T-helper 2 cell treated with Interferon-gamma antibody and Interleukin-4, amounts not matched to agents 100 ng/mL and 5 ng/mL, for 36 hours (primary cell): ENCODE data around the gene PIK3R1. TPM values are rescaled to one million over a fixed set of nuclear protein-coding genes. Genes with fewer than 3 reads are reported as not detected.

ENCODE experiments used
- intact Hi-C: fragments of 100-400 bp; cut with micrococcal nuclease; formaldehyde crosslinking; loops from one replicate; pipeline ENCODE4 v1.15.1; 2023
- total RNA-seq: library from RNA; stranded (reverse); gene quantifications from 2 replicates; pipeline ENCODE4 v1.2.3, GENCODE V29; 2022

The PIK3R1 gene
- total RNA-seq, 1 donor from 2014 or later: 71.2 TPM

DNA sequence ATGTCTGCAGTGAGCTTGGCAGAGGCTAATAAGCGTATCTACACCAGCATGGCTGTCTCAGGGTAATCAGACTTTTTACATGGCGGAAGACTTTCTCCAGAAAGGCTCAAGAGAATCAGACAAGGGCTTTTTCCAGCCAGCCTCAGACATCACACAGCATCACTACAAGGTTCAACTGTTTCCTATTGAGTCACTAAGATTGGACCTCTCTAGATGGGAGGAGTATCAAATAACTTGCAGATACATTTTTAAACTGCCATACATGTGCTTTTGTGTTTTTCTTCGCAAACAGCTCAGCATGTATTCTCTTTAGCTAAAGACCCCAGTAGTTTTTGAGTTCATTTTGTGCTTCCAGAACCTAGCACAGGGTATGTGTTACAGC lies 22.9 kb upstream of the PIK3R1 start:
- intact Hi-C loops: no loop called here

DNA sequence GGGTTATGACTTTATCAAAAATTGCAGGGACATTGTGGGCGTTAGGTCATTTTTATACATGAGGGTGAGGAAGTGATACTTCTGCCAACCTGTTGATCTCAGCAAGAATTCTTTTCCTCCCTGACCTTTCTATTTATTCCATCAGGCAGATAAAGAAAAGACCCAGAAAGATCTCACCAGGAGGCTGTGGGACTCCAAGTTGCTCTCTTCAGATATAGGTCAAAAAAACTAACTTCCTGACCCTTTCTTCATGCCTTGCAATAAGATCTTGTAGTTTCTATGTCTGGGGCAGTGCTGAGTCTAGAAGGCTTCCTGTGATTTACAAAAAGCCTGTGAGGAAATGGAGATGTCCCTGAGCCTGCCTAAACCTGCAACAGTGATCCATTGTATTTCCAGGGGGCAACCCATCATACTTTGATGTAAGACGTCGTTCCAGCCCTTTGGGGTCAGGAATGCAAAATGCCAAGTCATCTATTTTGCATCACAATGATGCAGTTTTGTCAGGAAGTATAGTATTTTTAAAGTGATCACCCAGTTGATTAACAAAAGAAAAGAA lies 22.0 kb upstream of the PIK3R1 start:
- intact Hi-C loops: no loop called here

DNA sequence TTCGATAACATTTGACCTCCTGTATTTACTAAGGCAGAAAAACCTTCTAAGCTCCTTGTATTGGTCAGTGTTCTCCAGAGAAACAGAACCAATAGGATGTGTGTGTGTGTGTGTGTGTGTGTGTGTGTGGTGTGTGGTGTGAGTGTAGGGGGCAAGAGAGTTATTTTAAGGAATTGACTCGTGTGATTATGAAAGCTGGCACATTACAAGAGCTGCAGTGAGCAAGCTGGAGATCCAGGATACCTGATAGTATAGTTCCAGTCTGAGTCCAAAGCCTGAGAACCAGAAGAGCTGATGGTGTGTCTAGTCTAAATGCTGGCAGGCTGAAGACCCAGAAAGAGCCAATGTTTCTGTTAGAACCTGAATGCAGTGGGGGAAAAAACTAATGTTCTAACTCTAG lies 21.2 kb upstream of the PIK3R1 start:
- intact Hi-C loops: no loop called here

DNA sequence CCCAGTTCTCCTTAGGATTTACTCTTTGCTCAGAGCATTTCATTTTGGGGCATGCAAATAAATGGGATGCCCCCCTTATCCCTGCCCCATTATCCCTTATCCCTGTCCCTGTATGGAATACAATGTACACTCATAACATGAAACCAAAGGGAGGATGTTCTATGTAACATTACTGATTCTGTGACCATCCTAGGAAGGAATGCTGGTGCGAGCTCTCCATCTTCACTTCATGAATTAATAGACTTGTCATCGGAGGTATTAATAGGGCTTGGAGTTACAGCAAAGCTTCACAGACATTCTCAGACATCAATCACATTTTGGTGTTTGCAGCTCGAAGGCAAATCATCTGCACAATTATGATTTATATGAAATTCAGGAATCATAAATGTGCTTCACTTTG lies 20.4 kb upstream of the PIK3R1 start:
- intact Hi-C loops: no loop called here

GRCh38 chr5:68196876-68197275 lies 18.7 kb upstream of the PIK3R1 start:
- intact Hi-C loops: no loop called here

DNA sequence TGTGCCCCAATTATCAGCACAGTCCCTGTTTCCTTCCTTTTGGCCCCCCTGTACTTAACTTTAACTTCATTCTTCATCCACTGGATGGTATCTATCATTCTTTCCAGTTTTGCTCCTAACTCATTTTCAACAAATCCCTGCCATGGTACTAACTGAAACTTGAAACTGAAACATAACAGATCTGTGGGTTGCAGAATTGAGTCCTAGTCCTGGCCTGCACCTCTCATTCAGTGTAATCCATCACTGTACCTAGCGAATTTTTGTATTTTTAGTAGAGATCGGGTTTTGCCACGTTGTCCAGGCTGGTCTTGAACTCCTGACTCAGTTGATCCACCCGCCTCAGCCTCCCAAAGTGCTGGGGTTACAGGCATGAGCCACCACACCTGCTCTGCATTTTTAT lies 15.3 kb upstream of the PIK3R1 start:
- intact Hi-C loops: no loop called here

GRCh38 chr5:68210654-68211053 lies 4.9 kb upstream of the PIK3R1 start:
- intact Hi-C loops: loop anchor here (10.0 kb wide), 3 partner anchors 974 to 1376 kb away; partner anchors contain the start of gene CENPH

DNA sequence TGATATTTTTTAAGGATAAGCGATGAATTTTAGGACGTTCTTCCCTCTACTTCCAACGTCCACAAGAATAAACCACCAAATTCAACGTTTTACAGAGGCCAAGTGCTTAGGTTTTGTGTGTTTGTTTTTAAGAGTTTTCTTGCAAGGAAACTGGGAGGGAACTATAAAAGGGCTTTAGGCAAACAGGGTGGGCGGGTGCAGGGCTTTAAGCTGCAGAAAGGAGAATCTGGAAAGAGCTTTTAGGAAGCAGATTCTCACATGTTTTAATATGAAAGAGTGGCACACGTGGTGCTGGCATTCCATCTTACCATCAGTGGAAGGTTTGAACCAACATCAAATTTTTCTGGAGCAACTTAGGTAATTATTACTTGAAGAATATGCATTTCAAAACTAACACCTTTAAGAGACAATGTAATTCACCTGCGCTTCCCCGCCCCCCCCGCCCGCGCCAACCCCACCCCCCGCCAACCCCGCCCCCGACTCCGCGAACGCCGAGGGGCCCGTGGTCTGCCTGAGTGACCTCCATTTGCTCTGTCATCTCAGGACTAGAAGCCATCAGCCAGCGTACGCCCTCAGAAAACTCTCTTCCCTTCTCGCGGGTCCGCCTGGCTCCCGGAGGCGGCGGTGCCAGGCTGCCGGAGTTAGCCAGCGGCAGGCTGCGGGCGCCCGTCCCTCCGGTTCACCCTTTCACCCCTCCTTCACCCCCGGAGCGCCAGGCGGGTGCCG lies 911 bp upstream of the PIK3R1 start:
- intact Hi-C loops: loop anchor here (1.0 to 10.0 kb wide), 6 partner anchors 66 to 1380 kb away; partner anchors contain the start of gene CENPH

DNA sequence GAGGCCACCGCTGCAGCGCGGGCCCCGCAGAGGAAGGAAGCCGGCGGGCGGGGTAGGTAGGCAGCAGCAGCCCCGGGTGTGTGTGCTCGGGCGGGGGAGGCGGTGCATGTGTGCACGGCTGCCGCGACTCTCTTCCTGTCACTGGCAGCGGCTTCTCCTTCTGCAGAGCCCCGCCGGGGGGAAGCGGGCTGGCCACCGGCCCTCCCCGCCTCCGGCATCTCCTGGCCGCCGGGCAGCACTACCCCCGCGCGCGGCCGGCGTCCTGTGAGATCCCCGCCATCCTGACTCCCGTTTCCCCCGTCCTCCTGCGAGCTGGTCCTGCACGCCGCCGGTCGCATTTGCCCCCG lies 315 bp downstream of the PIK3R1 start:
- intact Hi-C loops: loop anchor here (1.0 to 10.0 kb wide), 9 partner anchors 23 to 1381 kb away; partner anchors contain the start of gene CENPH

DNA sequence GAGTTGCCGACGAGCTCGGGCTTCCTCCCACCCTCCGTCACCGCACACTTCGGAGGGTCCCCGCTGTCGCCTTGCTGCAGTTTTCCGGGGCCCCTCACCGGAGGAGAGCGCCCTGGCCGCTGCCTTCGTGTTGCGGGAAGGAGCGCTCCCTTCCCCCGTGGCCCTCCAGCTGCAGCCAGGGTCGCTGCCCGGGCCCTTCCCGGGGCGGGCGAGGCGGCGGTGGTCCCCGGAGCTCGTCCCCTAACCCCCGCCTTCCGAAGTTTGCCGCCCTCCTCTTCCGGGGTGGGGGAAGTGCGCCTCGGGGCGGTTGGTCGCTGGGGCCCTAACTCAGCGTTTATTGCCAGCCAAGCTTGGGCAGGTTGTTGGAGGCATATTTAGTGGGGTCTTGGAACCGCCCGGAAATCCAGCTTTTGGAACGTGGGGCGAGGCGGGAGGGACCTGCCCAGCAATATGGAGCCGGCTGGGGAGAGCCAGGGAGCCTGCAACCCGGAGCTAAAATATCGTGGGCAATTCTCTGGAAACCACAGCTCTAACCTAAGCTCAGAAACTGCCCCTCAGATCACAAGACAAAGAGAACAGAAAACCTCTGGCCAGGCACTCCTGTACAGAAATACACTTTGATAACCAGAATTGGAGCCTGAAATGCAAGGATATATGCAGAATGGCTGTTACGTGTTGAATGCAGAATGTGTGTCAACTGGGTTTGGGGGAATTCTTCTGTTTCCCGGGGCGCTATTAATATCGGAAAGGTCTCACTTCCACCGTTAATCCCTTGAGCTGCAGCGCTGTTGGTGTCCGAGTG lies 890 bp downstream of the PIK3R1 start:
- intact Hi-C loops: loop anchor here (1.0 to 10.0 kb wide), 6 partner anchors 23 to 1382 kb away; partner anchors contain the start of gene CENPH

- intact Hi-C loops: loop anchor here (2.0 to 10.0 kb wide), 4 partner anchors 968 to 1382 kb away; partner anchors contain the start of gene CENPH
These were observed 1.4 kb downstream of the PIK3R1 start for GRCh38 chr5:68217047-68217355.

- intact Hi-C loops: loop anchor here (2.0 to 10.0 kb wide), 4 partner anchors 967 to 1383 kb away; partner anchors contain the start of gene CENPH
These were observed 2.0 kb downstream of the PIK3R1 start for GRCh38 chr5:68217528-68217927.

GRCh38 chr5:68219161-68219816 lies 3.7 kb downstream of the PIK3R1 start:
- intact Hi-C loops: loop anchor here (10.0 kb wide), 3 partner anchors 966 to 1384 kb away; partner anchors contain the start of gene CENPH

- intact Hi-C loops: no loop called here
These were observed 4.7 kb downstream of the PIK3R1 start for GRCh38 chr5:68220260-68220659.

- intact Hi-C loops: no loop called here
These were observed 5.4 kb downstream of the PIK3R1 start for GRCh38 chr5:68220914-68221313.

DNA sequence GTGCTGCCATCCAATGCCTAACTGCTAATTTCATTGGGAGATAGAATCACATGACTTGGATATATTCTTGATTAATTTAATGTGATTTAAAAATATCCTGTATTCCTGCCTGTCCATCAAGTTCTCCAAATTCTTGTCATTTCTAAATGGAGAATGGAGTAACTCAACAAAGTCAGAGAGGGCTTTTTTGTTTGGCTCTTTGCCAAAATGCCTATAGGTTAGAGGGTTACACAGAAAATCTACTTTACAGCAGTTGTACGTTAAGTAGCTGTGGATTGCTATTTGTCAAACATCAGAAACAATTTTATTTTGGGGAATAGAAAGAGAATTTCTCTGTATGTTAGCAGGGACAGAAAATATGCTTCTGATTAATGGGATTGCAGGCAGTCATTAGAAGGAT lies 5.9 kb downstream of the PIK3R1 start:
- intact Hi-C loops: no loop called here

DNA sequence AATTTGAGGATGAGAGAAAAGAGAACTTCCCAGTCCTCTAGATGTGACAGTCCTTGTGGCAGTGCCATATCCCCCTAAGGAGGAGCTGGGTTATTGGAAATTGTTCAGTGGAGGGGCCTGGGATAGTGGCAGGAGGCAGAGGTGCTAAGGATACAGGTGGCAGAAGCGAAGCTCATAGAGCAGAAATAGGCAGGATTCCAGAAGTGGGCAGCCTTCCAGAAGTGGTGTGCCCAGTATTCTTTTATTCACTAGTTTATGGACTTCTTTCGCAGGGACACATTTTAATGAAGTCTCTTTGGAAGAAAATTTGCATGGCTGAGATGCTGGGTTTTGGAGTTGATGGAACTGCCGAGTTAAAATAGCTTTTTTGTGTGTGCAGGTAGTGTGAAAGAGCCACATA lies 6.8 kb downstream of the PIK3R1 start:
- intact Hi-C loops: no loop called here

GRCh38 chr5:68222824-68223354 lies 7.3 kb downstream of the PIK3R1 start:
- intact Hi-C loops: no loop called here

DNA sequence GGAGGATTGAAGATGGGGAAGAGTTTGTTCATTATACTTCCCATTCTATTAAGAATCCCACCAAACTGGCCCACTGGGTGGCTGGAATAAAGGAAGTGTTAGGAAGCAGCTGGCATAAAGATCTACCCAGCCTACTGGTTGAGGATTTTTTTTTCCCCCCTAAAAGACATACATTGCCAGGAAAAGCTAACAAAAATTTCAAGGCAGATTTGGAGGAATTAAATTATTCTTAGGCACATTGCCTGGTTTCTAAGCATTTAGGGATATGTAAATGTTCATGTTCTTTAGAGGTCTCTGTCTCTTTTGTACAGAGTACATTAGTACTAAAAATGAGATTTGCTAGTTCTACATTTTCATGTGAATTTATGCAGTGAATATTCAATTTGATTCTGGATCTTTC lies 8.3 kb downstream of the PIK3R1 start:
- intact Hi-C loops: no loop called here

DNA sequence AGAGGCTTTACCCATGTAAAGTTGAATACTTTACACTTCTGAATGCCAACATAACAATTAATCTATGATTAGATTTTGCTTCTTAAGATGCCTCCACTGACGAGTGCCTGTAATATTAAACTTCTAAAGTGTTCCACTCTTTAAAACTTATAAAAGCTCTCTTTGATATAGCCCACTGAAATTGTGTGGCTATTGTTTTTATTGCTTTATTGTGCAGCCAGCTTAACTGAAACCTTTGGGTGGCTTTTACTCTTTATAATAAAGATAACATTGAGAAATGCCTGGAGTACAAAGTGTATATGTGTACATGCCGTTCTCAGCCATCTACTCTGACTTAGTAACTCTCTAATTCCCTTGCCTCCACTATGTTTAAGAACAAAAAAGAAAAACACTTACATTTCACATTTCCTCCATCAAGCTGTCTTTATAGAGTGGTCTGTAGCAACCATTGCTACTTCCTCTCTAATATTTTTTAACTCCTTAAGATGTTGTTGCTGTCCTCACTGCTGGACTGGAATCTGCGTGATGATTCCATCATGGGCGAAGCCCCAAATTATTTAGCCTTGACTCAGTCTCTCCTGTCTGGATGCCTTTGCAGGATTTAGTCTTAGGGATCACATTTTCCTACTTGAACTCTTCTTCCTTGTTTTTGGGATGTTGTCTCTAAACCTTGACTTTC lies 9.1 kb downstream of the PIK3R1 start:
- intact Hi-C loops: no loop called here
